Measurements from ENCODE around the gene TSSK3. TPM values are rescaled to one million over a fixed set of nuclear protein-coding genes. Genes with fewer than 3 reads are reported as not detected.

The TSSK3 gene
- total and polyA plus RNA-seq, 7 experiments from 2014 or later = 0.50 to 7.2 (median 2.7) TPM

- H3K27ac ChIP-seq (ENCODE audit: low read depth, low read length) = no peak overlapping the region
- CTCF ChIA-PET = interaction anchor here (0.5 to 1.6 kb wide), 3 partner anchors 93 to 298 kb away, joined by 3 read pairs; no protein-coding TSS in a partner anchor
- peaks cover 33 to 45% (median 41%) of the 10 kb centered on the region in 7 donors for H3K4me1 Mint-ChIP-seq
- H3K27me3 ChIP-seq (ENCODE audit: control insufficient read depth in 2 of 2, insufficient read depth in 2 of 2, low read length in 2 of 2) = no peaks in the 10 kb centered on the region
- ATAC-seq = no peak
- DNase-seq = no peak
- no peaks in the 10 kb centered on the region for H3K9me3 ChIP-seq (ENCODE audit: control insufficient read depth in 2 of 3, low read length in 3 of 3)
- intact Hi-C loops (cut with micrococcal nuclease) = no loop called here
- H3K36me3 ChIP-seq (ENCODE audit: control insufficient read depth in 2 of 3, insufficient read depth in 3 of 3, low read length in 3 of 3) = no peaks in the 10 kb centered on the region
- POLR2A ChIA-PET = interaction anchor here (0.6 to 0.9 kb wide), 2 partner anchors 19 to 20 kb away, joined by 3 to 4 read pairs; no protein-coding TSS in a partner anchor
- peak overlapping the region in 1 of 9 donors; percentile 36 for H3K27ac Mint-ChIP-seq
- no peaks in the 10 kb centered on the region for H3K36me3 Mint-ChIP-seq
- no peaks in the 10 kb centered on the region for H3K9me3 Mint-ChIP-seq
- peaks cover 0 to 15% (median 0%) of the 10 kb centered on the region in 5 donors for H3K27me3 Mint-ChIP-seq
- peaks cover 18 to 20% of the 10 kb centered on the region in 2 donors for H3K4me1 ChIP-seq (ENCODE audit: control insufficient read depth in 2 of 2, insufficient read depth in 2 of 2, low read length in 2 of 2)
- no peak overlapping the region for H3K4me3 Mint-ChIP-seq
- no peak overlapping the region for H3K4me3 ChIP-seq (ENCODE audit: low read length)
These were observed 20.4 kb upstream of the TSSK3 start for GRCh38 chr1:32341971-32342370.

GRCh38 chr1:32342704-32343103, 19.6 kb upstream of the TSSK3 start:
- H3K9me3 Mint-ChIP-seq = no peaks in the 10 kb centered on the region
- Histone ChIP-seq H3K4me3 (ENCODE audit: low read length) (no peak overlapping the region), H3K27ac (ENCODE audit: low read depth, low read length) (no peak overlapping the region), H3K36me3 (ENCODE audit: control insufficient read depth in 2 of 3, insufficient read depth in 3 of 3, low read length in 3 of 3) (no peaks in the 10 kb centered on the region), H3K27me3 (ENCODE audit: control insufficient read depth in 2 of 2, insufficient read depth in 2 of 2, low read length in 2 of 2) (no peaks in the 10 kb centered on the region), H3K4me1 (ENCODE audit: control insufficient read depth in 2 of 2, insufficient read depth in 2 of 2, low read length in 2 of 2) (peaks cover 11 to 13% of the 10 kb centered on the region in 2 donors), H3K9me3 (ENCODE audit: control insufficient read depth in 2 of 3, low read length in 3 of 3) (no peaks in the 10 kb centered on the region)
- no peak for DNase-seq
- peak overlapping the region in 1 of 9 donors; percentile 36 for H3K27ac Mint-ChIP-seq
- H3K4me1 Mint-ChIP-seq = peaks cover 27 to 39% (median 33%) of the 10 kb centered on the region in 7 donors
- peaks cover 0 to 15% (median 0%) of the 10 kb centered on the region in 5 donors for H3K27me3 Mint-ChIP-seq
- ChIA-PET POLR2A (interaction anchor here (0.7 kb wide), 1 partner anchor 206 kb away, joined by 3 read pairs; no protein-coding TSS in a partner anchor), CTCF (interaction anchor here (1.1 kb wide), 1 partner anchor 94 kb away, joined by 3 read pairs; no protein-coding TSS in a partner anchor)
- intact Hi-C loops (cut with micrococcal nuclease) = no loop called here
- H3K36me3 Mint-ChIP-seq = no peaks in the 10 kb centered on the region
- H3K4me3 Mint-ChIP-seq = peak overlapping the region in 1 of 10 donors; percentile 9
- ATAC-seq = no peak

- peaks cover 0 to under 1% (median 0%) of the 10 kb centered on the region in 11 donors for H3K9me3 Mint-ChIP-seq
These were observed 17.0 kb upstream of the TSSK3 start for GRCh38 chr1:32345289-32345827.

GRCh38 chr1:32346532-32347157, 15.7 kb upstream of the TSSK3 start:
- POLR2A ChIA-PET = interaction anchor here (0.6 to 2.5 kb wide), 5 partner anchors 10 to 303 kb away, joined by 3 to 33 read pairs (median 4); partner anchors contain the start of genes MARCKSL1 and ZBTB8OS

More at GRCh38 chr1:32345289-32345827, 17.0 kb upstream of the TSSK3 start:
- intact Hi-C loops (cut with micrococcal nuclease) = no loop called here
- peak overlapping the region in 7 of 9 donors; percentile 34 to 66 (median 53) for H3K27ac Mint-ChIP-seq
- no peak overlapping the region for H3K4me3 ChIP-seq (ENCODE audit: low read length)
- H3K36me3 ChIP-seq (ENCODE audit: control insufficient read depth in 2 of 3, insufficient read depth in 3 of 3, low read length in 3 of 3) = no peaks in the 10 kb centered on the region
- DNase-seq = peak in 3 of 9 donors; percentile 37 to 48 (median 40)
- peaks cover 10 to 18% of the 10 kb centered on the region in 2 donors for H3K4me1 ChIP-seq (ENCODE audit: control insufficient read depth in 2 of 2, insufficient read depth in 2 of 2, low read length in 2 of 2)
- peaks cover 0 to 13% (median 0%) of the 10 kb centered on the region in 5 donors for H3K27me3 Mint-ChIP-seq
- POLR2A ChIA-PET = interaction anchor here (0.6 to 2.5 kb wide), 11 partner anchors 9 to 152 kb away, joined by 3 to 33 read pairs (median 3); partner anchors contain the start of genes FAM167B, HDAC1, LCK and MARCKSL1
- peak; percentile 54 for ATAC-seq
- no peaks in the 10 kb centered on the region for H3K36me3 Mint-ChIP-seq
- H3K27me3 ChIP-seq (ENCODE audit: control insufficient read depth in 2 of 2, insufficient read depth in 2 of 2, low read length in 2 of 2) = no peaks in the 10 kb centered on the region
- CTCF ChIA-PET = interaction anchor here (0.6 to 1.3 kb wide), 3 partner anchors 9 to 169 kb away, joined by 3 to 5 read pairs (median 3); partner anchors contain the start of gene MARCKSL1
- no peaks in the 10 kb centered on the region for H3K9me3 ChIP-seq (ENCODE audit: control insufficient read depth in 2 of 3, low read length in 3 of 3)
- no peak overlapping the region for H3K27ac ChIP-seq (ENCODE audit: low read depth, low read length)
- peak overlapping the region in 7 of 10 donors; percentile 1 to 61 (median 45) for H3K4me3 Mint-ChIP-seq
- H3K4me1 Mint-ChIP-seq = peaks cover 36 to 53% (median 45%) of the 10 kb centered on the region in 7 donors

GRCh38 chr1:32349211-32349708, 13.1 kb upstream of the TSSK3 start:
- H3K36me3 Mint-ChIP-seq = peaks cover 0 to 6% (median 0%) of the 10 kb centered on the region in 5 donors
- intact Hi-C loops (cut with micrococcal nuclease) = no loop called here
- ATAC-seq (no peak), DNase-seq (no peak)
- Histone ChIP-seq H3K9me3 (ENCODE audit: control insufficient read depth in 2 of 3, low read length in 3 of 3) (no peaks in the 10 kb centered on the region), H3K4me1 (ENCODE audit: control insufficient read depth in 2 of 2, insufficient read depth in 2 of 2, low read length in 2 of 2) (peaks cover 15 to 31% of the 10 kb centered on the region in 2 donors), H3K36me3 (ENCODE audit: control insufficient read depth in 2 of 3, insufficient read depth in 3 of 3, low read length in 3 of 3) (no peaks in the 10 kb centered on the region), H3K27me3 (ENCODE audit: control insufficient read depth in 2 of 2, insufficient read depth in 2 of 2, low read length in 2 of 2) (no peaks in the 10 kb centered on the region), H3K4me3 (ENCODE audit: low read length) (no peak overlapping the region), H3K27ac (ENCODE audit: low read depth, low read length) (no peak overlapping the region)
- ChIA-PET POLR2A (interaction anchor here (0.7 to 5.4 kb wide), 2 partner anchors 13 to 45 kb away, joined by 3 to 55 read pairs; partner anchors contain the start of genes BSDC1 and MARCKSL1), CTCF (no interaction called here)
- H3K9me3 Mint-ChIP-seq = peaks cover 0 to 2% (median 0%) of the 10 kb centered on the region in 11 donors
- H3K27me3 Mint-ChIP-seq = peaks cover 0 to 13% (median 0%) of the 10 kb centered on the region in 5 donors
- peak overlapping the region in 8 of 9 donors; percentile 29 to 83 (median 68) for H3K27ac Mint-ChIP-seq
- H3K4me3 Mint-ChIP-seq = peak overlapping the region in 6 of 10 donors; percentile 29 to 68 (median 51)
- peaks cover 35 to 76% (median 68%) of the 10 kb centered on the region in 7 donors for H3K4me1 Mint-ChIP-seq

More at GRCh38 chr1:32346532-32347157, 15.7 kb upstream of the TSSK3 start:
- Mint-ChIP-seq H3K27me3 (peaks cover 0 to 13% (median 0%) of the 10 kb centered on the region in 5 donors), H3K4me3 (peak overlapping the region in 2 of 10 donors; percentile 10 to 61), H3K27ac (peak overlapping the region in 5 of 9 donors; percentile 11 to 41 (median 34)), H3K36me3 (no peaks in the 10 kb centered on the region), H3K4me1 (peaks cover 44 to 62% (median 52%) of the 10 kb centered on the region in 7 donors), H3K9me3 (peaks cover 0 to 2% (median 0%) of the 10 kb centered on the region in 11 donors)
- Histone ChIP-seq H3K9me3 (ENCODE audit: control insufficient read depth in 2 of 3, low read length in 3 of 3) (no peaks in the 10 kb centered on the region), H3K4me1 (ENCODE audit: control insufficient read depth in 2 of 2, insufficient read depth in 2 of 2, low read length in 2 of 2) (peaks cover 15 to 23% of the 10 kb centered on the region in 2 donors), H3K4me3 (ENCODE audit: low read length) (no peak overlapping the region), H3K36me3 (ENCODE audit: control insufficient read depth in 2 of 3, insufficient read depth in 3 of 3, low read length in 3 of 3) (no peaks in the 10 kb centered on the region), H3K27me3 (ENCODE audit: control insufficient read depth in 2 of 2, insufficient read depth in 2 of 2, low read length in 2 of 2) (no peaks in the 10 kb centered on the region), H3K27ac (ENCODE audit: low read depth, low read length) (no peak overlapping the region)
- ATAC-seq (no peak), DNase-seq (no peak)
- CTCF ChIA-PET = interaction anchor here (0.6 to 0.8 kb wide), 2 partner anchors 59 to 146 kb away, joined by 3 to 4 read pairs; no protein-coding TSS in a partner anchor
- intact Hi-C loops (cut with micrococcal nuclease) = no loop called here

Measured in naive thymus-derived CD4-positive, alpha-beta T cell (primary cell).